ENCODE results near the gene CCDC85C.

DNA sequence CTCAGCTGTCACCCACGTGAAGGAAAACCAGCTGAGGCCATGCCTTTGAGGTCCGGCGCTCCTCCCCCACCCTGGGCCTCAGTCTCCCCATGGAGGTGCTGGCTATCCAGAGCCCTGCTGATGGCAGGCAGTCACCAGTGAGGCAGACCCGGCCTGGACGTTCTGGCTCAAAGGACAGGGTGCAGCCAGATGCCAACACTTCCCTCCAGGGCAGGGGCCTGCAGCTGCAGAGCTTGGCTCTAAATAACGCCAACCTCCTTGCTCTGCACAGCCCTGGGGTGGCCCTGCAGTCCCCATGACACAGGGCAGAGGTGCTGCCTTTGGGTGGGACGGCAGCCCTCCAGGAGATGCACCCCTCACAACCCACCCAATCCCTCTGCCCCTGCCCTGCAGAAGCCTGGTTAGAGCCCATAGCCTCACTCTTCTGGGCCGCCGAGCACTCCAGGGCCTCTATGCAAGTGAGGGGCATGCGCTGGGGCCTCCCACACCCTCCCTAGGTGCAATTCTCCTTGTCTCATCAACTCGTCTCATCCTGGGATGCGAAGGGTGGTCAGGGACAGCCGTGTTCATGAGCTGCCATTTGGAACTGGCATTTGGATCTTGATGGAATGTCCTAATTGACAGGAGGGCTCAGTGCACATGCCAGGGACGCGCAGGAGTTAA lies 30.4 kb downstream of the CCDC85C start:
- TF ChIP-seq, protein P1, sequence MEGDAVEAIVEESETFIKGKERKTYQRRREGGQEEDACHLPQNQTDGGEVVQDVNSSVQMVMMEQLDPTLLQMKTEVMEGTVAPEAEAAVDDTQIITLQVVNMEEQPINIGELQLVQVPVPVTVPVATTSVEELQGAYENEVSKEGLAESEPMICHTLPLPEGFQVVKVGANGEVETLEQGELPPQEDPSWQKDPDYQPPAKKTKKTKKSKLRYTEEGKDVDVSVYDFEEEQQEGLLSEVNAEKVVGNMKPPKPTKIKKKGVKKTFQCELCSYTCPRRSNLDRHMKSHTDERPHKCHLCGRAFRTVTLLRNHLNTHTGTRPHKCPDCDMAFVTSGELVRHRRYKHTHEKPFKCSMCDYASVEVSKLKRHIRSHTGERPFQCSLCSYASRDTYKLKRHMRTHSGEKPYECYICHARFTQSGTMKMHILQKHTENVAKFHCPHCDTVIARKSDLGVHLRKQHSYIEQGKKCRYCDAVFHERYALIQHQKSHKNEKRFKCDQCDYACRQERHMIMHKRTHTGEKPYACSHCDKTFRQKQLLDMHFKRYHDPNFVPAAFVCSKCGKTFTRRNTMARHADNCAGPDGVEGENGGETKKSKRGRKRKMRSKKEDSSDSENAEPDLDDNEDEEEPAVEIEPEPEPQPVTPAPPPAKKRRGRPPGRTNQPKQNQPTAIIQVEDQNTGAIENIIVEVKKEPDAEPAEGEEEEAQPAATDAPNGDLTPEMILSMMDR (IDR thresholded peaks at IDR 0.05) = no peak
- no peak for TF ChIP-seq POLR2A (IDR thresholded peaks at IDR 0.05)
